HG03045 (cell line): Measurements from ENCODE around the gene CNDP1.
"Not testable (repeated sequence)": the region's sequence is repeated elsewhere in the genome, so short reads cannot be mapped to it uniquely, and the experiment has no call there.

Experiments
- ATAC-seq: cut with Tn5 transposase; IDR thresholded peaks from one replicate; pipeline ENCODE4 v1.9.1; 2021; ENCODE audit warnings: mild to moderate bottlenecking, moderate library complexity; ENCODE audit not compliant: unreplicated experiment

Gene CNDP1, protein sequence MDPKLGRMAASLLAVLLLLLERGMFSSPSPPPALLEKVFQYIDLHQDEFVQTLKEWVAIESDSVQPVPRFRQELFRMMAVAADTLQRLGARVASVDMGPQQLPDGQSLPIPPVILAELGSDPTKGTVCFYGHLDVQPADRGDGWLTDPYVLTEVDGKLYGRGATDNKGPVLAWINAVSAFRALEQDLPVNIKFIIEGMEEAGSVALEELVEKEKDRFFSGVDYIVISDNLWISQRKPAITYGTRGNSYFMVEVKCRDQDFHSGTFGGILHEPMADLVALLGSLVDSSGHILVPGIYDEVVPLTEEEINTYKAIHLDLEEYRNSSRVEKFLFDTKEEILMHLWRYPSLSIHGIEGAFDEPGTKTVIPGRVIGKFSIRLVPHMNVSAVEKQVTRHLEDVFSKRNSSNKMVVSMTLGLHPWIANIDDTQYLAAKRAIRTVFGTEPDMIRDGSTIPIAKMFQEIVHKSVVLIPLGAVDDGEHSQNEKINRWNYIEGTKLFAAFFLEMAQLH

GRCh38 chr18:74534150-74534969 is at the start of gene CNDP1:
CNDP1 (plus strand) TSS chr18:74534500; CDS start chr18:74534668, 168 bp downstream.
- no peak for ATAC-seq

GRCh38 chr18:74486119-74486849 is 48.0 kb upstream of the CNDP1 start:
- no peak for ATAC-seq

DNA sequence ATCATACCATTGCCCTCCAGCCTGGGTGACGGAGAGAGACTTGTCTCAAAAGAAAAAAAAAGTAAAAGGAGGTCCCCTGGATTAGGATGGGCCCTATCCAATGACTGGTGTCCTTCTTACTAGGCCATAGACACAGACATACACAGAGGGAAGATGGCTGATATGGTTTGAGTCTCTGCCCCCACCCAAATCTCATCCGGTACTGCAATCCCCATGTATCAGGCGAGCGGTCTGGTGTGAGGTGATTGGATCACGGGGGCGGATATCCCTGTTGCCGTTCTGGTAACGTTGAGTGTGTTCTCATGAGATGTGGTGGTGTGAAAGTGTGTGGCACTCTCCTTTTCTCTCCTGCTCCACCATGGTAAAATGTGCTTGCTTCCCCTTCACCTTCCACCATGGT is 45.9 kb upstream of the CNDP1 start:
- no peak for ATAC-seq

DNA sequence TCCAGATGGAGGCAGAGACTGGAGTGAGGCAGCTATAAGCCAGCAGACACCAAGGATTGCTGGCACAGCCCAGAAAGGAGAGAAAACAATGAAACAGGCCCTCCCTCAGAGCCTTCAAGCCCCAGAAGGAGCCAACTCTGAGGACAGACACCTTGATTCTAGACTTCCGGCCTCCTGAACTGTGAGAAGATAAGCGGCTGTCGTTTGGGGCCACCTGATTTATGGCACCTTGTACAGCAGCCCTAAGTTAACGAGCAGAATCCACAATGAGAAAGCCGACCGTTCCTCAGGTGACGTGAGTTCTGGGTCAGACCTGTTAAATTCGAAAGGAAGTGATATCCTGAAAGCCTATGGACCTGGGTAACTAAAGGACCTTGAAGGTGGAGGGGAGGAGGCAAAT is 45.4 kb upstream of the CNDP1 start:
- ATAC-seq, result no peak

- ATAC-seq, result no peak
These were observed 44.6 kb upstream of the CNDP1 start for GRCh38 chr18:74489676-74490075.

- no peak for ATAC-seq
These were observed 42.0 kb upstream of the CNDP1 start for GRCh38 chr18:74492259-74492658.

- ATAC-seq, result no peak
These were observed 40.6 kb upstream of the CNDP1 start for GRCh38 chr18:74493689-74494088.

DNA sequence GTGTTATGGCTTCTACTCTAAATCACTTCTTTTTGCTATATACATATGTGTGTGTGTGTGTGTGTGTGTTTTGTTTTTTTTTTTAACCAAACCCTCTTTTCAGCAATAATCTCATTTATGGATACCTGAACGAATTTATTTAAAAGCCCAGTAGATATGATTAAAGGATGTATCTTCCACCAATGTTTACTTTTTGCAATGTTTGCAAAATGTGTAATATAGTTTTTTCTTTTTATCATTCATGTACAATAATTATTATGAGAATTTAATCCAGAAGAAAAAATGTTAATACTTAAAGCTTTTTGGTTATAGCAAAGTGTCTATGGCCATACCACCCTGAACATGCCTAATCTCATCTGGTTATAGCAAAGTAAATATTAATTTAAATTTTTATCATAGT is 39.8 kb upstream of the CNDP1 start:
- ATAC-seq, result no peak

GRCh38 chr18:74495581-74496507 is 38.5 kb upstream of the CNDP1 start, which contains the start of gene CNDP2:
CNDP2 (plus strand) TSS chr18:74496363; CDS start chr18:74499974, 3,611 bp downstream.
- ATAC-seq, result peak; percentile 78

DNA sequence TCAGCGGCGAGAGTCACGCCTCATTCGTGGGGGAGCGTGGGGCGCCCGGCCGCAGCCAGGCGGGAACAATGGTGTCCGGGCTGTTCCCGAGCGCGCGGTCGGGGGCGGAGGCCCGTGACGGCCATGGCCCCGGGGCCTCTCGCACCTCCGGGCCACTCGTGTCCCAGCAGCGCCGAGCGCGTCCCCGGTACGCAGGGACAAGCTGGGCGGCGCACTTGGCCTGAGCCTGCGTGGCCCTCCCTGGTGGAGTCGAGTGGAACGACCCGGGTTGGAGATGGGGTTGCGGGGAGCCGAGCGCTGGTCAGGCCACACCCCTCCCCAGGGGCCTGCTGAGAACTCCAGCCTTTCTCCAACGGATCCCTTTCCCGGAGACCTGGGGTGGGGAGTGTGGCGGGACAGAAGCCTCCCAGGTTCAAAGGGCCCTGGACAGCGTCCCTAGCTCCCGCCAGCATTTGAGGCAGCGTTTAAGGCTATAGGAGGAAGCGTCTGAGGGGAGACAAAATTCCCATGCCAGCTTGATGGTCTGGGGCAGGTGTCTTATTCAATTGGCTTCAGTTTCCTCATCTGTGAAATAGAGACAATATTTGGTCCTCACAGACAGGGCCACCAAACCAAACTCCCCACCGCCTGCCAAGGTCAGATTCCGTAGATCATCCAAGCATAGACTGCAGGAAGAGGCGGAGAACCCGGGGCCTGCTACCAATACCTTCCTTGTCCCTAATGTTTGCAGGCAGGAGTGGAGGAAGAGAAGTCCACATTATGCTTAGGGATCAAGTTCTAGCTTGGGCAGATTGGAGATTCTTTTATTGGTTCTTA is 37.6 kb upstream of the CNDP1 start:
- ATAC-seq, result peak; percentile 30

- no peak for ATAC-seq
These were observed 37.0 kb upstream of the CNDP1 start for GRCh38 chr18:74497324-74497676.

GRCh38 chr18:74497778-74498177 is 36.5 kb upstream of the CNDP1 start:
- no peak for ATAC-seq

DNA sequence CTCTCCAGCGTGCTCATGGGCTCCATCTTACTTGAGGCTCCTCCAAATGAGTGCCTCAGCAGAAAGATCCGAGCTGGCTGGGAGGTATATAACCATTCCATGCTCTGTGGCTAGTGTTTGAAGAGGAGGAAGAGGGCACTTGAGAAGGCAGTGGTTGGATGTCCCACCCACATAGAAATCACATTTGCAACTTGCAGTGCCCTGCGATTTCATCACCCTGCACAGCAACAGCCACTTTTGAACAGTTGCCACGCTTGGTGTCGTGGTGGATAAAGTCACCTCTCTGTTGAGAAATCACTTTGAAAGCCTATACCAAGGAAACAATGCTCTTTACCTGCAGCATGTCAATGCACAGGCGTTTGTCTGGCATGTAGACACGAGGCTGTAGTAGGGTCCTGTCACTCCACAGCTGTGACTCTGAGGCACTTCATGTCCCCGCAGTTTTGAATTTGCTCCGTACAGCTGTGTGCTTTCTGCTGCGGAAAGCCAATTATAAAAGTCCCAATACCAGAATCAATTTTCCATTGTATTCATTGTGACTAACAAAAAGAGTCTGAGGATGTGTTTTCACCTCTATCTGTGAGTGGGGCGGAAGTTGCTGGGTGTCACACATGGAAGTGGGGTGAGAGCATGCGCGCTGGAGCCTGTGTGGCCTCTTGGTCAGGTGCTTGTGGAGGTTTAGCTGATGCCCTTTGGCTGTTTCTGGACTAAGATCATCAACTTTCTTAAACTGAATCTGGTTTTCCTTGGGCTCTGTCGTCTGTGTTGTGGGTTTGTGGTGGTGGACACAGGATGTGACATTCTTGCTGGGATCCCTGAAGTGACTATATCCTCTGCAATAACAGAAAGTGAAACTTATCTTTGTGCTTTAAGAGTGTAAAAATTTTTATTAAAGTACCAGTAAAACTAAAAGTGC is 35.3 kb upstream of the CNDP1 start:
- peak; percentile 33 for ATAC-seq

GRCh38 chr18:74499633-74500032 is 34.7 kb upstream of the CNDP1 start:
- ATAC-seq, result peak; percentile 43

- no peak for ATAC-seq
These were observed 33.9 kb upstream of the CNDP1 start for GRCh38 chr18:74500372-74500771.

- ATAC-seq, result not testable (repeated sequence)
These were observed 33.5 kb upstream of the CNDP1 start for GRCh38 chr18:74500774-74501173.

GRCh38 chr18:74501386-74501785 is 32.9 kb upstream of the CNDP1 start:
- no peak for ATAC-seq

DNA sequence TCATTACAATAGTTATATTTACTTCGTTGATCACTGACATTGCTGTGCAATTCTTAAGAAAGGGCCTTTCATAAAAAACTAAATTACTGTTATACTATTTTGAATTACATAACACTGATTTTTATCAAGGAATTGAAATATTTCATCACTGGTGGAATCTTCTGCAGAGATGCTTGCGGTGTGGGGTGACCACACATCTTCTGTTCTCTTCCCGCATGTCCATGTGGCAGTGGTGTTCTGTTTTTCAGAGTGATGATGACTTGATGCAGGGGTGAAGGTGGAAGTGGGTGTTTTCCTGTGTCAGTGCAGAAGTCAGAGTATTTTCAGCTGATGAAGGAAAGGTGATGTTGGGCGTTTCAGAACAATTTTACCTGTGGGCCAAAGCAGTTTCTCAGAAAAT is 31.2 kb upstream of the CNDP1 start:
- ATAC-seq, result no peak
